HG03159 (cell line): ENCODE data around the gene PLXDC2.
"Not testable (repeated sequence)": the region's sequence is repeated elsewhere in the genome, so short reads cannot be mapped to it uniquely, and the experiment has no call there.

Experiments
- ATAC-seq: cut with Tn5 transposase; IDR thresholded peaks from one replicate; pipeline ENCODE4 v1.9.1; 2021; ENCODE audit warnings: mild to moderate bottlenecking, moderate library complexity; ENCODE audit not compliant: unreplicated experiment

The PLXDC2 gene

GRCh38 chr10:19816411-19817230 lies at the start of gene PLXDC2:
Gene PLXDC2, plus strand, starts transcription at chr10:19816432.
- peak; percentile 52 for ATAC-seq

GRCh38 chr10:19767876-19768275 lies 48.4 kb upstream of the PLXDC2 start:
- no peak for ATAC-seq

- ATAC-seq, result not testable (repeated sequence)
Measured at GRCh38 chr10:19769826-19770225, 46.4 kb upstream of the PLXDC2 start.

GRCh38 chr10:19772972-19773371 lies 43.3 kb upstream of the PLXDC2 start:
- ATAC-seq, result no peak

- no peak for ATAC-seq
Measured at GRCh38 chr10:19775296-19775695, 40.9 kb upstream of the PLXDC2 start.

- no peak for ATAC-seq
Measured at GRCh38 chr10:19777806-19778205, 38.4 kb upstream of the PLXDC2 start.

GRCh38 chr10:19778996-19779395 lies 37.2 kb upstream of the PLXDC2 start:
- ATAC-seq, result no peak

- no peak for ATAC-seq
Measured at GRCh38 chr10:19782430-19783089, 33.7 kb upstream of the PLXDC2 start.

- no peak for ATAC-seq
Measured at GRCh38 chr10:19783721-19784120, 32.5 kb upstream of the PLXDC2 start.

- no peak for ATAC-seq
Measured at GRCh38 chr10:19785366-19785765, 30.9 kb upstream of the PLXDC2 start.

- ATAC-seq, result peak; percentile 92
Measured at GRCh38 chr10:19788075-19788686, 28.1 kb upstream of the PLXDC2 start.

GRCh38 chr10:19788902-19789301 lies 27.3 kb upstream of the PLXDC2 start:
- ATAC-seq, result no peak

- no peak for ATAC-seq
Measured at GRCh38 chr10:19789607-19790006, 26.6 kb upstream of the PLXDC2 start.

GRCh38 chr10:19791032-19791431 lies 25.2 kb upstream of the PLXDC2 start:
- no peak for ATAC-seq

- ATAC-seq, result no peak
Measured at GRCh38 chr10:19795684-19796083, 20.5 kb upstream of the PLXDC2 start.

- no peak for ATAC-seq
Measured at GRCh38 chr10:19800161-19800560, 16.1 kb upstream of the PLXDC2 start.

GRCh38 chr10:19801369-19801768 lies 14.9 kb upstream of the PLXDC2 start:
- ATAC-seq, result no peak

- no peak for ATAC-seq
Measured at GRCh38 chr10:19803676-19804075, 12.6 kb upstream of the PLXDC2 start.

GRCh38 chr10:19809481-19809880 lies 6.8 kb upstream of the PLXDC2 start:
- no peak for ATAC-seq

- no peak for ATAC-seq
Measured at GRCh38 chr10:19811540-19811939, 4.7 kb upstream of the PLXDC2 start.

GRCh38 chr10:19812976-19813375 lies 3.3 kb upstream of the PLXDC2 start:
- ATAC-seq, result no peak
